Renal cortex interstitium (tissue), 15 donors: ENCODE measurements around the gene PCSK2. TPM values are rescaled to one million over a fixed set of nuclear protein-coding genes. Genes with fewer than 3 reads are reported as not detected.
A peak's percentile ranks its signal among the peaks of the same experiment; 100 is the strongest.
"Not testable (repeated sequence)": the region's sequence is repeated elsewhere in the genome, so short reads cannot be mapped to it uniquely, and the experiment has no call there.

Experiments used
- DNase-seq, 11 donors: peaks; one replicate each; pipeline ENCODE4 v3.0.0-alpha.2; 2013; ENCODE audit warnings: low read depth in 9 of 11, low spot score in 4 of 11; ENCODE audit errors: extremely low read depth in 1 of 11
- long read RNA-seq, 16 experiments: transcript quantifications; one replicate each; lab custom pipeline, GENCODE V29; 2026
- polyA plus RNA-seq, 3 donors: library from polyadenylated mRNA; unstranded; fragments of 120-200 nt; gene quantifications; one replicate each; pipeline ENCODE4 v1.2.1, GENCODE V29; 2013; ENCODE audit not compliant: insufficient read length in 3 of 3

PCSK2 gene
- polyA plus RNA-seq = 1 to 10 TPM in 1 of 3 donors, under 1 TPM in 2; 0.48 to 1.2 (median 0.51) TPM
- long read RNA-seq, donor 1 = 0 reads
- long read RNA-seq, donor 2, full-length matches to known transcripts = 1 of 1 reads
- long read RNA-seq, donor 2, partial matches to known transcripts = 0 of 1 reads
- long read RNA-seq, donor 2, other reads (novel, unspliced or antisense) = 0 of 1 reads
- long read RNA-seq, donor 3 = 0 reads
- long read RNA-seq, donor 4 = 0 reads
- long read RNA-seq, donor 5 = 0 reads
- long read RNA-seq, donor 6, full-length matches to known transcripts = 1 of 1 reads
- long read RNA-seq, donor 6, partial matches to known transcripts = 0 of 1 reads
- long read RNA-seq, donor 6, other reads (novel, unspliced or antisense) = 0 of 1 reads
- long read RNA-seq, donor 7 = 0 reads
- long read RNA-seq, donor 8, partial matches to known transcripts = 0 of 1 reads
- long read RNA-seq, donor 8, other reads (novel, unspliced or antisense) = 0 of 1 reads
- long read RNA-seq, donor 9 = 0 reads
- long read RNA-seq, donor 10 = 0 reads
- long read RNA-seq, donor 11 = 0 reads
- long read RNA-seq, donor 12 = 0 reads
- long read RNA-seq, donor 13 = 0 reads
- long read RNA-seq, donor 14 = 0 reads
- long read RNA-seq, donor 15 = 0 reads
- long read RNA-seq, donor 16 = 0 reads

DNA sequence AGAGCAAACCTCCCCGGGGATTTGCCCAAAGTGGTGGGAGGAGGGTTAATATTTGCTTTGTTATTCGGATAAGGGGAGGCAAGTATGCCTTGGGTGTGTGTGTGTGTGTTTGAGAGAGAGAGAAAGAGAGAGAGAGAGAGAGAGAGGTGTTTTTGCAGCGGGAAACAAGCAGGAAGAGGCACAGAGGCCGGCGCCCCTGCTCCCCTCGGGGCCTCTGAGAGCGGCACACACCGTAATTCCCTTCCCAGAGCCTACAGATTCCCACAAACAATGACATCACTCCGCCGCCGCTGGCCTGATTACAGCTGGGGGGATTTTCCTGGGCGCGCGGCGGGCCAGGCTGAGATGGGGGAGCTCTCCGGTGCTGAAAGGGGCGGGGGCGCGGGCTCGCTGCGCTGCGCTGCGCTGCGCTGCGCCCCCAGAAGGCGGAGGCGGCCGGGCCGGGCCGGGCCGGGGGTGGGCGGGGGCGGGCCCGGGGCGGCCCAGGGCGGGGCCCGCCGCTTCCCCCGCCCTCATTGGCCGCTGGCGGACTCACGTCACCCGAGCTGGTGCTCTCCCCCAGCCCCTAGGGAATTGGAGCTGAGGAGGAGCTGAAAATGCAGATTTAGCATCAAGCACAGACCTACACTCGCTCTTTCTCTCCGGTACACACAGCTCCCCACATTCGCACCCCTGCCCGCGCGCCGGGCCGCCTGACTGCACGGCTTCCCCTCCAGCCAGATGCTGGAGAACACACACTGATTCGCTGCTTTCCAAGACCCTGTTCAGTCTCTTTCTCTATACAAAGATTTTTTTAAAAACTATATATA, at the start of gene PCSK2:
Gene PCSK2, plus strand, starts transcription at position 631 of the 809 bp plus-strand sequence. CDS start 266 bp downstream, outside the sequence.
- DNase-seq = peak in 10 of 11 donors; percentile 42 to 76 (median 62)

DNA sequence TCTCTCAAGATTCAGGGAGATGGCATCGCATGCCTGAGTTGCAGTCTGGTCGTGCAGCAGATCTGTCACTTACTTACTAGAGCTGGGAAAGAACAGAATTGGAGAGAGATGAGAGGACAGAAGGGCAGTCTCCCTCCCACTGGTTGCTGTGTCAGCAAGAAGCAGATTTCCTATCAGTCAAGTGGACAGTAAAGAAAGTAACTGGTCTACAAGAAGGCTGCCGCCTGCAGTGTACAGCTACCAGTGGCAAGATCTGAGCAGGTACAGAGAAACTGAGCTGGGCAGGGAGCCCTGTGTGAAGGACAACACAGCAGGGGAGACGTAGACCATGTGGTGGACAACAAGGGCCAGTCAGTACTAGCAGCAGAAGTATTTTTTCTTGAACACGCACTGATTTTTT, 49.5 kb upstream of the PCSK2 start:
- peak in 1 of 11 donors; percentile 7 for DNase-seq

DNA sequence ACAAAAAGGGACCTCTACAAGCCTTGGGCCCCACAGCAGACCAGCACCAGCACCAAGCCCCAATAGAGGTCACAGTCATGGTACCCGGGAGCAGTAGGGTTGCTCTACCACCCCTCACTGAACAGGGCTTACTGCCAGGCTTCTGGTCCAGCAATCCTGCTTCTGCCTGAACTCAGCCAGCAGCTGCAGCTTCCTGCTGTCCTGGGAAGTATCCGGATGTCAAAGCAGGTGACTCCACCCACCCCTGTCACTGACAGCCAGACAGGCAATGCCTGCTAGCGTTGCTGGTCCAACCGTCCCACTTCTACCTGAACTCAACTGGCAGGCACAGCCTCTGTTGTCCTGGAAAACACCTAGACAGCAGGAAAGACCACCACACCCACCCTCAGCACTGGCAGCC, 47.0 kb upstream of the PCSK2 start:
- no peak for DNase-seq

DNA sequence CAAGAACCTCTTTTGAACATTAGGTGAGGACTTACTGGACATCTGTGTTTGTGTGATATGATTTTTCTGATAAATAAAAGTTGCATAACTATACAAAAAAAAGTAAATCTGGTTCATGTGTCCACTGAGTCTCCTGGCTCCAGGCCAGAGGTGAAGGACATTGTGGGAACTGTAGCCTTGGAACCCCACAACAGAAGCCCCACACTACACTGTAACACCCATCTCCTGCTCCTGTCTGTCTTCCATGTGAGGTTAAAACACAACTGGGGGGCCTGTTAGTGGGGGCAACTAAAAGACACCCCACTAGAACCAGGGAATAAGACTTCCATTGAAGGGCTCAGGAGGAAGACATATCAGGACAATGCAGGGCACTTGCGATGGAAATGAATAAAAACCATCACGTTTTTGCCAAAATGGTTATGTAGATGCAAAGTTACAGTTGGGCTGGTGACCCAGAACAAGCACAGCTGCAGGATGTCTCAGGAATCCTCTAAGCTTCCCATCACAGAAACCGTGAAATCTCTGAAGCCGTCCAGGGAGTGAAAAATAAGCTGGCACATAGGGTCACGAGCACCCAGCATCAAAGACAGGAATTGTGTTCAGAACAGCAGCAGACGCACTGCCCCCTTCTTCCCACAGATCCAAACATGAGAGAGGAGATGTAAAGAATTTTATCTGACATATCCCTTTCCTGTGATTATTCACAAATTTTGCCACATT, 36.7 kb upstream of the PCSK2 start:
- DNase-seq = no peak

DNA sequence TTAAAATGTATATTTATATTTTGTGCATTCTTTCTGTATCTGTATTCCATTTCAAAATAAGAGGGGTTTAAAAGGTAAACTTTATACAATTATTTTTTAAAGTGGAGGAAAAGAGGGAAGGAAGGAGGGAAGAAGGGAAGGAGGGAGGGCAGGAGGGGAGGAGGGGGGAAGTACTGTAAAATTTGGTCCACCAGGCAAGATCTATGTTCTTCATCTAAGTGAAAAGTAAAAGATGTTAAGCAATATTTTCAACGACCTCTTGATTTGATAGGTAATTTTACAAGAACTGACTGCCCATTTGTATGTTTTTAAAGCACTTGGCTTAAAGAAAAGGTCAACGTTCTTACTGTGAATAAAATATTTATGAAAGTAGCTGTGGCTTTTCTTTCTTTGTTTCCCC, 29.8 kb upstream of the PCSK2 start:
- DNase-seq = no peak

- DNase-seq = no peak
These were observed 24.8 kb upstream of the PCSK2 start for GRCh38 chr20:17202030-17202429.

DNA sequence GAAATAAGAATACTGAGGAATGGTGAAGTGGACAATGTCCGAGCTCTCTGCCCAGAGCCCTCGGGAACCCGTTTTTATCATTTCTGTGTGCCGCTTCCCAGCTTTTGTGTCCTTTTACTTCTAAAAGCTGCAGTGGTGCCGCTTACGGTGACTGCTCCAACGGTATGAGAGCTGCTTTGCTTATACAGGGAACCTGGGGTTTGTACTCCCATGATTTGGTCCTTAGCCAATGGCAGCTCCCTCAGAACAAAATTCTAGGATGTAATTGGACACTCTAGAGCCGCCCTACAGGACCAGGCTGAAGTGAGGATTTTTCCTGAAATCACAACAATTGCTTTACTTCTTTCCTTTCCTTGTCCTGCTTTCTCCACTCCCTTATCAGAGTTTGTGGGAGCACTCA, 24.2 kb upstream of the PCSK2 start:
- DNase-seq = peak in 4 of 11 donors; percentile 20 to 35 (median 22)

GRCh38 chr20:17205084-17205813, 21.6 kb upstream of the PCSK2 start:
- DNase-seq = no peak

- DNase-seq = no peak
These were observed 16.5 kb upstream of the PCSK2 start for GRCh38 chr20:17210387-17210786.

DNA sequence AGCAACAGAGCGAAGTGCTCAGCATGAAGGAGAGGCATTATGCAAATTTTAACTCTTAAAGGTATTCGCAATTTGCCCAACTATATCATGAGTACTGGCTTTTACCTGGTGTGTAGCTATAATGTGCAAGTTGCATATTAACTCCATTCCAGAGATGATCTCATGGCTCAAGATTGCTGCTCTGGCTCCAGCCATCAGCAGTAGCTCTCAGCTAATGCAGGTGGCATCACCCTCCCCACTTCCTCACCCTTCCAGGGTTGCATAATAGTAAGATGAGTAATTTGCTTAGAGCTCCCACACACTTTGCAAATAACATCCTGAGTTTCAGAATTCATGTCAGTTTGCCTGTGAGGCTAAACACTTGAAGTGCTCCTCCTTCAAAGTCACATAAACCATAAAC, 15.9 kb upstream of the PCSK2 start:
- no peak for DNase-seq

- DNase-seq = no peak
These were observed 11.7 kb upstream of the PCSK2 start for GRCh38 chr20:17215167-17215566.

- DNase-seq = not testable (repeated sequence)
These were observed 7.0 kb upstream of the PCSK2 start for GRCh38 chr20:17219856-17220255.

DNA sequence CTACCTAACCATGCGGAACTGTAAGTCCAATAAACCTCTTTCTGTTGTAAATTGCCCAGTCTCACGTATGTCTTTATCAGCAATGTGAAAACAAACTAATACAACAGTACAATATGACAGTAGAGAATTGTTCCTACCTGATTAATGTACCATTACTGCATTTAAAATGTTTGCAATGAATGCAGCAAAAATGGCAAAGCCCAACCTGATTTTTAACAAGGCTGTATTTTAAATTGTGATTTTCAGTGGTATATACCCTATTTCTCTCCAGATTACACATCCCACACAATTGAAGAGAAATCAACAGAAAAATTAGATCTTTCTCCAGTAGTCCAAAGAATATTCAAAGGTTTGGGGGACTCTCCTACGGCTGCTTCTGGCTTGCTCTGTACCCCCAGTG, 3.3 kb upstream of the PCSK2 start:
- no peak for DNase-seq

DNA sequence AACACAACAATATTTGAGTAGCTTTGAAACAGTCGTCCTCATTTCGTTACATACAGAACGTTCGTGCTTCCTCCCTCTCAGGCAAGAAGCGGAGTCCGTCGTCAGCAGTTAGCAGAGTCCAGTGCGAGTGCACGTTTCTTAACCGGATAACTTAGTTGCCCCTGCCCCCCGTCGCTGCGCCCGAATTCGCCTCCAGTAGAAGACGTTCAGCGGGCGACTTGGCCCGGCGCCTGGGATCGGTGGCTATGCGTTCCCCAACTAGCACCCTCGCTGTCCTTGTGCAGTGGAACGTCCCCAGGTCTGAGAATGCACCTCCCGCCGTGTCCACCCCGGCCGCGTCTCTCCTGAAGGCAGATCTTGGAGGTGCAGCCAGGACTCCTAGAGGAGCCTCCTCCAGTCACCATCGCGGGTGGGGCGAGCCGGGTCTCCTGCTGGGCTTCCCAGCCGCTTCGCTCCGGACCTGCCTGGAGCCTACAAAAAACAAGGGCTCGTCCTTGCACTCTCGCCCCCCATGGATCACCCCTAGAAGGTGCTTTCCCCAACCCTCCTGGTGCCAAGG, 910 bp upstream of the PCSK2 start:
- peak in 1 of 11 donors; percentile 0 for DNase-seq

DNA sequence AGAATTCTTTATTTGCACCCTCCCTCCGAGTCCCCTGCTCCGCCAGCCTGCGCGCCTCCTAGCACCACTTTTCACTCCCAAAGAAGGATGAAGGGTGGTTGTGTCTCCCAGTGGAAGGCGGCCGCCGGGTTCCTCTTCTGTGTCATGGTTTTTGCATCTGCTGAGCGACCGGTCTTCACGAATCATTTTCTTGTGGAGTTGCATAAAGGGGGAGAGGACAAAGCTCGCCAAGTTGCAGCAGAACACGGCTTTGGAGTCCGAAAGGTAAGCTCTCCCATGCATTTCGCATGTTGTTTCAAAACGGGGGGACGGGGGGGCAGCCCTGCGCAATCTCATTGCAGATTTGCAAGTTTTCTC, 357 bp downstream of the PCSK2 start:
- DNase-seq = no peak

- peak in 7 of 11 donors; percentile 21 to 47 (median 35) for DNase-seq
These were observed 1.1 kb downstream of the PCSK2 start for GRCh38 chr20:17227669-17228623.

GRCh38 chr20:17228624-17229061, 1.8 kb downstream of the PCSK2 start:
- DNase-seq = no peak
